Measurements from ENCODE around the gene MTMR10. TPM values are rescaled to one million over a fixed set of nuclear protein-coding genes. Genes with fewer than 3 reads are reported as not detected.

MTMR10 gene
- total and polyA plus RNA-seq, 9 donors, result 14.1 to 35.8 (median 23.4) TPM

DNA sequence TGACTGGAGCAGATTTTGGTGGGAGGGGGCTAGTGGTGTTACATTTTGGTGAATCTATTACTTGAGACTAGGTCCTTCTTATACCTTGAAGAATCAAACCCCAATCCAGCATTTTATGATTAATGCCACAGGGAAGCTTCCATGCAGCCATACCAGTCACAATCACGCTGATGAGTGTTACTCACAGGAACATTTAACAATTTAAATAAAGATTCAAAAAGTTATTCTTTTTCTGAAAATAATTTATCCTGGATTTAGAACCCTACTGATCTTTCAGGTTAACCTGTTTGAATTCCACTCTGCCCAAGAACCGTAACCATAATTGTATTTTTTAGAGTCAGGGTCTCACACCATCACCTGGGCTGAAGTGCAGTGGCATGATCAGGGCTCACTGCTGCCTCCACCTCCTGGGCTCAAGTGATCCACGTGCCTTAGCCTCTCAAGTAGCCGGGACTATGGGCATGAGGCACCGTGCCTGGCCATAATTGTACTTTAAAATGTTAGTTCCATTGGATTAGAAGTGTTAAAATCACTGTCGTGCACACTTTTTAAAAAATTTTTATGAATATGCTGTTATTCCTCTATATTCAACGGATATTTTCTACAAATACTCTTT is 929 bp upstream of the MTMR10 start:
- TF ChIP-seq CTCF (IDR thresholded peaks at IDR 0.05) (no peak), POLR2A (IDR thresholded peaks at IDR 0.05) (no peak), EP300 (IDR thresholded peaks at IDR 0.05) (no peak)
- DNase-seq, result no peak
- H3K9me3 ChIP-seq, result no peaks in the 10 kb centered on the region
- H3K27ac ChIP-seq, result peak overlapping the region in 1 of 2 donors; percentile 75
- intact Hi-C loops (cut with DNase I), result no loop called here
- peak overlapping the region; percentile 88 for H3K4me3 ChIP-seq
- H3K36me3 ChIP-seq, result no peaks in the 10 kb centered on the region
- WGBS, 3 donors, result 77 to 88% (median 78%) methylated on average over 7 of the region's 7 CpGs
- H3K4me1 ChIP-seq (ENCODE audit: insufficient read depth), result peaks cover 5% of the 10 kb centered on the region
- no peaks in the 10 kb centered on the region for H3K27me3 ChIP-seq

GRCh38 chr15:30990446-30991254 is 778 bp downstream of the MTMR10 start:
- WGBS, 3 donors, result 4 to 5% (median 5%) methylated on average over 24 of the region's 24 CpGs
- no peaks in the 10 kb centered on the region for H3K9me3 ChIP-seq
- H3K4me3 ChIP-seq, result peak overlapping the region; percentile 88
- H3K36me3 ChIP-seq, result no peaks in the 10 kb centered on the region
- intact Hi-C loops (cut with DNase I), result no loop called here
- no peaks in the 10 kb centered on the region for H3K27me3 ChIP-seq
- peaks cover 6% of the 10 kb centered on the region for H3K4me1 ChIP-seq (ENCODE audit: insufficient read depth)
- peak overlapping the region; percentile 75 to 77 for H3K27ac ChIP-seq
- TF ChIP-seq CTCF (IDR thresholded peaks at IDR 0.05) (no peak), POLR2A (IDR thresholded peaks at IDR 0.05) (no peak), EP300 (IDR thresholded peaks at IDR 0.05) (no peak)
- no peak for DNase-seq

GRCh38 chr15:30990036-30990435 is 1.4 kb downstream of the MTMR10 start:
- Histone ChIP-seq H3K27ac (no peak overlapping the region), H3K27me3 (no peaks in the 10 kb centered on the region), H3K4me3 (peak overlapping the region; percentile 88), H3K4me1 (ENCODE audit: insufficient read depth) (peaks cover 11% of the 10 kb centered on the region), H3K36me3 (no peaks in the 10 kb centered on the region), H3K9me3 (no peaks in the 10 kb centered on the region)
- intact Hi-C loops (cut with DNase I), result no loop called here
- 67 to 68% (median 68%) methylated on average over 2 of the region's 2 CpGs for WGBS, 3 donors
- no peak for DNase-seq
- TF ChIP-seq EP300 (IDR thresholded peaks at IDR 0.05), result no peak
- TF ChIP-seq CTCF (IDR thresholded peaks at IDR 0.05), result no peak
- TF ChIP-seq POLR2A (IDR thresholded peaks at IDR 0.05), result no peak

DNA sequence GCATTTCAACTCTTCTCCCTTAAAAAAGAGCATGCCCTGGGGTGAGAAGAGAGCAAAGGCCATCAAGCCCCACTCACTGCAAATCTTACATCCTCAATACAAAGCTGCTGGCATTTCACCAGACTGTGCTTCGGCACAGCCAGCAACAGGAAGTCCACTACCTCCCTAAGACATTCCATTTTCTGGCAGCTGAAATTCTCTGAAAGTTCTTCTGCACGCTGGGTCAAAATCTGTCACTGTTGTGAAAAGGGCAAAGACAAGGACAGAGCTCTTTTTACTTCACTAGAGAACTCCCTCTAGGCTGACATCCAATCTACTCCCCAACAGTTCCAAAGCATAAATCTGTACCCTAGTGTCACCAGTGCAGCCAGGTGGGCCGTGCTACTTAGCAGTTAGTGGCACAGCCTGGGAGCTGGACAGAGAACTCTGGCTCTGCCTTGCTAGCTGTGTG is 6.3 kb downstream of the MTMR10 start:
- intact Hi-C loops (cut with DNase I), result no loop called here
- peaks cover 13% of the 10 kb centered on the region for H3K4me1 ChIP-seq (ENCODE audit: insufficient read depth)
- H3K27ac ChIP-seq, result no peak overlapping the region
- no peaks in the 10 kb centered on the region for H3K27me3 ChIP-seq
- H3K4me3 ChIP-seq, result no peak overlapping the region
- no peaks in the 10 kb centered on the region for H3K9me3 ChIP-seq
- no peak for DNase-seq
- no peak for TF ChIP-seq CTCF (IDR thresholded peaks at IDR 0.05)
- no peak for TF ChIP-seq EP300 (IDR thresholded peaks at IDR 0.05)
- TF ChIP-seq POLR2A (IDR thresholded peaks at IDR 0.05), result no peak
- H3K36me3 ChIP-seq, result no peaks in the 10 kb centered on the region
- 23 to 29% (median 29%) methylated on average over 3 of the region's 3 CpGs for WGBS, 3 donors

Data from ovary (tissue), 9 donors.